HG02588 (cell line): ENCODE data around the gene UBE2J2.
"Not testable (repeated sequence)": the region's sequence is repeated elsewhere in the genome, so short reads cannot be mapped to it uniquely, and the experiment has no call there.

ENCODE experiments used
- ATAC-seq: cut with Tn5 transposase; IDR thresholded peaks from one replicate; pipeline ENCODE4 v1.9.1; 2021; ENCODE audit warnings: mild to moderate bottlenecking, moderate library complexity; ENCODE audit not compliant: unreplicated experiment

Gene UBE2J2

DNA sequence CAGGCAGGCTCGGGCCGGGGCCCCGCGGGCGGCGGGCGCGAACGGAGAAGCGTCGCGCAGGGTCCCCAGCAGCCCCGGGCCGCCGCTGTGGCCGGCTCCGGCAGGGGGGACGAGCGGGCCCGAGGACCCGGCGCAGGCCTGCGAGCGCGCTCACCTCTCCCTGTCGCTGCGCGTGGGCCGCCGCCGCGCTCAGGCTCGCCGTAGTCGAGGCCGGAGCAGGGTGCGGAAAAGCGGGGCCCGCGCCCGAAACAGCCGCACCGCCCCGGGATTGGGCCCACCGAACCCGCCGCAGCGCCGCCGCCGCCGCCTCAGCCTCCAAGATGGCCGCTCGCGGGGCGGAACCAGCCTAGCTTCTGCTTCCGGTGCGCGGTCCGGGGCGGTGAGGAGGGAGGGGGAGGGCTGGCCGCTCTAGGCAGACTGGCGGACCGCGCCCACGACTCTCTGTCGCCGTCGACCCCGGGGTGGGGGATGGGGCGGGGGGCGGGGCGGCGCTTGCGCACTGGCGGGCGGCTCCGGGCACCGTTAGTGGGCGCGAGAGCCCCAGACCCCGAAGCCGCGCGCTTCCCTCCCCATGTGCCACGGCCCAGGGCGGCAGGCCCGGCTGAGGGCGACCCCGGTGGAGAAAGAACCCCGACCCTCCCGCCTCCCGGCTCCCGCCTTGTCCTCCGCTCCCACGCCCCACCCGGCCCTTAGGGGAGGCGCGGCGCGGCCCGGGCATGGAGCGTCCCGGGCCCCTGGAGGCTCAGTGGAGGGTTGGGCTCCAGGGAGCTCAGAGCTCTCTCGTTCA is at the start of gene UBE2J2:
Gene UBE2J2, minus strand, starts transcription at position 343 of the 787 bp plus-strand sequence. CDS start 5,862 bp downstream, outside the sequence.
- peak; percentile 70 for ATAC-seq

- ATAC-seq, result no peak
Observed at GRCh38 chr1:1322952-1323351, 49.3 kb upstream of the UBE2J2 start.

DNA sequence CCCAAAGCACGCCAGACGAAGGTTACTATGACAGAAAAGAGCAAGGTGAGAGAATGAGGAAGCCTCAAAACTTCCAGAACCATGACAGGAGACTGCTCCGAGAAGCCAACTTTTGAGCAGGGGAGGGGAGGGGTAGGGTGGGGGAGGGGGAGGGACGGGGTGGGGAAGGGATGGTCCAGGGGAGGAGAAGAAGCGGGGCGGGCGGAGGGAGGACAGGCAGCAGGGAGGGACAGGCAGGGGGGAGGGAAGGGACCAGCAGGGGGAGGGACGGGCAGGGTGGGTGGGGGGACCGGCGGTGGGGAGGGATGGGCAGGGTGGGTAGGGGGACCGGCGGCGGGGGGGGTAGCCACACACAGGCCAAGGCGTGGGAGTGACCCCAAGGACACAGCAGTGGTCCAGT is 48.8 kb upstream of the UBE2J2 start:
- no peak for ATAC-seq

- no peak for ATAC-seq
Observed at GRCh38 chr1:1321477-1321876, 47.8 kb upstream of the UBE2J2 start.

DNA sequence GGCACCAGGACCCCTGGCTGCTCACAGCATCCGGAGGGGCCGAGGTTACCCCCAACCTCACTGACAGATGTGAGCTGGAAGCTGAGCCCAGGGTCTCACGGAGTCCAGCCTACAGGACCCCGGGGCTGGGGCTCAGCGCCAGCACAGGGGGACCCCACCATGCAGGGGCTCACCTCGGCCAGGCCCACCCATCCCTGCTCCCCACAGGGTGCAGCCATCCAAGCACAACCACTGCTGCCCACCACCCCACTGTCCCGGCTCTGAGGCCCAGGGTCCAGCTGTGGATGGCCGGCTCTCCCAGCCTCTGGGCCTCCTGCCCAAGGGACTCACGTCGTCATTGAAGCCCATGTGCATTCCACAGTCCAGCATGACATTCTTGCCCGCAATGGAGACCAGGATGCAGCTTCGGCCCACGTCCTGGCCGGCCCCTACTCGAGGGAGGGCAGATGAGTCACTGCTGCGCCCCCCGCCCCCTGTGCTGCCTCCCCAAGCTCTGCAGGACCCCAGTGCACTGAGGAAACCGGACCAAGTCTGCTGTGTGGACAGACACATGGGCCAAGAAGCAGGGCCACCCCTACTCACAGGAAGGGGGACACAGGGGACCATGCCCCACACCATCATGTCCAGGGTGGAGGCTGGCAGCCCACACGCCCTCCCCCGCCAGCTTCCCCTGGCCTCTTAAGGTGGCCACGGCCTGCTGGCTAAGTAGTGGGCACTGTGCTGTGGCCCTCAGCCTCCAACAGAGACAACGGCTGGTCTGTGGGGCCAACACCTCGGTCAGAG is 47.2 kb upstream of the UBE2J2 start:
- ATAC-seq, result no peak

- ATAC-seq, result no peak
Observed at GRCh38 chr1:1319646-1319941, 45.9 kb upstream of the UBE2J2 start.

GRCh38 chr1:1318777-1319645 is 45.4 kb upstream of the UBE2J2 start:
- no peak for ATAC-seq

- no peak for ATAC-seq
Observed at GRCh38 chr1:1318131-1318652, 44.5 kb upstream of the UBE2J2 start.

- ATAC-seq, result no peak
Observed at GRCh38 chr1:1317420-1317819, 43.8 kb upstream of the UBE2J2 start.

- not testable (repeated sequence) for ATAC-seq
Observed at GRCh38 chr1:1316199-1316598, 42.5 kb upstream of the UBE2J2 start.

DNA sequence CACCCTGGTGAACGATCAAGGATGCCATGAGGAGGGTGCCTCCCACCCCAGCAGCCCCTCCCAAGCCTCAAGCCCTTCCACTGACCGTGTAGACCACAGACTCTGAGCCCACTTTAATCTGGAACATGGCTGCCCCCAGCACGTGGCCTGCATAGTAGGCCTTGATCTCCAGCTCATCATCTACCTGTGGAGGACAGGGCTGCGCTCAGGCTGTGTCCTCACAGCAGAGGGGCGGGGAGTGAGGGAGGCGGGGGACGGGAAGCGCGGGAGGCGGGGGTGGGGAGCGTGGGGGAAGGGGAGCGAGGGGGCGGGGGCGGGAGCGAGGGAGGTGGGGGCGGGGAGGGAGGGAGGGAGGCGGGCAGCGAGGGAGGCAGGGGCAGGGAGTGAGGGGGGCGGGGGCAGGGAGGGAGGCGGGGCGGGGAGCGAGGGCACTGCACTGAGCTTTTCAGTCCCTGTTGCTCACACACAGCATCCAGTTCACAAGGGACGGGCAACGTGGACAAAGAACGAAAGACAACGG is 41.8 kb upstream of the UBE2J2 start:
- no peak for ATAC-seq

GRCh38 chr1:1314678-1315335 is 41.2 kb upstream of the UBE2J2 start:
- ATAC-seq, result no peak

GRCh38 chr1:1314237-1314586 is 40.6 kb upstream of the UBE2J2 start:
- ATAC-seq, result no peak

- ATAC-seq, result no peak
Observed at GRCh38 chr1:1313500-1314236, 40.0 kb upstream of the UBE2J2 start.

DNA sequence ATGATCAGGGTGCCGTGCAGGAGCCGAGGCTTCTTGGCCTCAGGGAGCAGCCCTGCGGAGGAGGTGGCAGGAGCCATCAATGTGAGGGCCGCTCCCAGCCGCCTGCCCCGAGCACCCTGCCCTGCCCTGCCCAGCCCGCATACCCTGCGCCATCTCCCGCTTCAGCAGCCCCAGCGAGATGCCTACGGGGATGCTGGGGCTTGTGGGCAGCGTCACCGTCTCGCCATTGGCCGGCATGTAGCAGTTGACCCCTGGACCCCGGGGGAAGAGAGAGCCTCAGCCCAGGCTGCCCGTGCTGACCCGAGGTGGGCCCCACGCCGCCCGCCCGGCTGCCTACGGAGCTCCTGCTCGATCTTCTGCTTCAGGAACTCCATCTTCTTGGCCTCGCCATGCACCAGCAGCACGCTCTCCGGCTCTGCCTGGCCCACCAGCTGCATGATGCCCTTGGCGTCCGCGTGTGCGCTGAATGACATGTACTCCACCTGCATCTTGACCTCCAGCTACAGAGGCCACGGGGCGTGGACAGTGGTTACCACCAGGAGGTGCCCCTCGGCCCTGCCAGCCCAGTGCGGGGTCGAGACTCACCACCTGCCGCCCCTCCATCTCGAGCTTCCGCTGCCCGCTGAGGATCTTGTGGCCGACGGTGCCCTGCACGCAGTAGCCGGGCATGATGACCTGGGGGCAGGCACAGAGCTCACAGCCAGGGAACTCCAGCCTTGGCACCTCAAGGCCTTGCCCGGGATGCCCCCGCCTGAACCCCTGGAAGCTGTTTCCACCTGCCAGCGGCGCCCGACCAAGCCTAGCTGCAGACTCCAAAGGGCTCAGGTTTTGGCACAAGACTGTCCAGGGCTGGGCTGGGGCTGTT is 39.0 kb upstream of the UBE2J2 start:
- no peak for ATAC-seq

DNA sequence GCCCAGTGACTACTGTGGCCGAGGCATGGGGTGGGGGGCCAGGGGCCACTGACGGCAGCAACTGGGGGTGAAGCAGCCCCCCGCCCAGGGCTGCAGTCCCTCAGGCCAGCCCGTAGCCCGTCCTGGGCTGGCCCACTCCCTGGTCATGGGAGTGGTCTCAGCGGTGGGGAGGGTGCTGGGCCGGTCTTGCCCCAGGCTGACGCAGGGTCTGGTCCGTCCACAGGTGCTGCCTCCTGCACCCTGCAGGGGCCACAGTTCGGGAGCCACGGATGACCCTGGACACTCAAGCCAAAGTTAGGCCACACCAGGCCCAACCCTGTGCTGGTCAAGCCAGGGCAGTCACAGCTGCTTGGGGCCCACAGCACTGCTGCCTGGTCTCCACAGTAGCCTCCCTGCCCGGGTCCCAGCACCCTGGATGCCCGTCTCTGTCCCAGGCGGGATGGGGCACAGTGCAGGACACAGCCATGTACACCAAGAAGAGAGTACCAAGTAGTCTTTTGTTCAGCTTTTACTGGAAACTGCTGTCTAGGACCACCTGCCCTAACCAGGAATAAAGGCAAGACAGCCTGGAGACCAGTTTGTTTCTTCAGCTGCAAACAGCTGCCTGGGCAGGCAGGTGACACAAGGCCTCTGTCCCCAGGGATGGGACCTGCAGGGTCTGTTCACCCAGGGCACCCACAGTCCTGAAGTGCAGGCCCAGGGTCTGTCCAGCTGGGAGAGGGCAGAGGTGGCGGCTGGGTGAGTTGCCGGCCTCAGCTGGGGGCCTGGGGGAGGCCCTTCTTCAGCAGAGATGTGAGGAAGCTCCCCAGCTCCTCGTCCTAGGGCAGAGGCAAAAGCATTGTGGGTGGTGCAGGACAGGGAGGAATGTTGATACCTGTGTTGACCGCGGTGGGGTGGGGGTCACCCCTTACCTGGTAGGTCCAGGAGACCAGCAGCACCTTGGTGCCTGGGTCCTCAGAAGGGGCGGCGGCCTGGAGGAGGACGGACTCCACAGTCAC is 37.8 kb upstream of the UBE2J2 start:
- ATAC-seq, result no peak

GRCh38 chr1:1310476-1311053 is 36.9 kb upstream of the UBE2J2 start:
- no peak for ATAC-seq

- no peak for ATAC-seq
Observed at GRCh38 chr1:1310109-1310385, 36.4 kb upstream of the UBE2J2 start.
